Upper lobe of right lung (tissue), 1 donor: ENCODE measurements around the gene FAM117B. TPM values are rescaled to one million over a fixed set of nuclear protein-coding genes. Genes with fewer than 3 reads are reported as not detected.

ENCODE experiments used
- ATAC-seq: fragments of 200-7000 bp; cut with Tn5 transposase; one replicate; pipeline ENCODE4 v1.9.1; 2020; ENCODE audit warnings: mild to moderate bottlenecking, moderate library complexity
- DNase-seq: peaks from one replicate; pipeline ENCODE4 v3.0.0-alpha.2; 2020
- H3K27ac ChIP-seq: fragments of 200-600 bp; one replicate; pipeline ENCODE4 v1.8.0; 2022
- H3K27me3 ChIP-seq: fragments of 200-600 bp; one replicate; pipeline ENCODE4 v1.8.0; 2022; ENCODE audit warnings: mild to moderate bottlenecking
- H3K36me3 ChIP-seq: fragments of 200-600 bp; one replicate; pipeline ENCODE4 v1.8.0; 2022
- H3K4me1 ChIP-seq: fragments of 200-600 bp; one replicate; pipeline ENCODE4 v1.8.0; 2022
- H3K4me3 ChIP-seq: fragments of 200-600 bp; one replicate; pipeline ENCODE4 v1.8.0; 2022; ENCODE audit warnings: mild to moderate bottlenecking
- H3K9me3 ChIP-seq: fragments of 200-600 bp; one replicate; pipeline ENCODE4 v1.8.0; 2022
- intact Hi-C: fragments of 100-400 bp; cut with DNase I; formaldehyde crosslinking; loops from one replicate; pipeline ENCODE4 v1.11.0; 2022
- total RNA-seq: library from RNA; stranded (reverse); fragmentation: NEBNext Ultra II Directional; extraction: Animal tissue kit (Norgen Biotek cat#: 25700); gene quantifications from one replicate; pipeline ENCODE4 v1.2.1, GENCODE V29; 2021
- TF ChIP-seq, protein P1 (sequence below): fragments of 200-600 bp; IDR thresholded peaks from one replicate; pipeline ENCODE4 v1.8.0; 2022; ENCODE audit warnings: antibody characterized with exemption
- donor health status: DM: no; HTN: yes; CAD: no; lungs with severe emphysema.

The FAM117B gene
- total RNA-seq, 1 donor from 2014 or later, result 9.8 TPM

DNA sequence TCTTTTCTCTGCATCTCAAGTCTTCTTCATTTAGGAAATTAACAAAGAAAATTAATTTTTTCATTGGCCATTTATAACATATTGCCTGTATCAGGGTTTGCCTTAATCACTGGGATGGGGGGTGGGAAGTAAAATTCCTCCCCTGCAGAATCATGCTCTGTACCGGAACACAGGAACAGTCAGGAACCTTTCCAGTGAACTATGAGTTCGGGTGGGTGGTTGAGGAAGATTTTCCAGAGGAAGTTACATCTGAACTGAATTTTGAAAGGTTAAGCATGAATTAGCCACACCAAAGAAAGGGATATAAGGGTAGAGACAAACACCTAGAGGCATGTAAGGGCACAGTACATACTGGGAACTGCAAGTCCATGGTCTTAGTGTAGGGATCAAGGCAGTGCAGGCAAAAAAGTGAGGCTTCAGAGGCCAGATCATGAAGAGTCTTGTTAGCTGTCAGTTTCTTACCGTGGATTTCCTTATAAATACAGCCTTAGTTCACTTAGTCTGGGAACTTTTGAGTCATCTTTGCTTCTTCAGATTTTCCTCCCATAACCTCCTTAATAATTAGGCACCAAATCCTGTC is 55.6 kb downstream of the FAM117B start:
- H3K27me3 ChIP-seq, result no peaks in the 10 kb centered on the region
- intact Hi-C loops, result no loop called here
- no peaks in the 10 kb centered on the region for H3K9me3 ChIP-seq
- ATAC-seq, result no peak
- no peaks in the 10 kb centered on the region for H3K4me1 ChIP-seq
- TF ChIP-seq, protein P1, sequence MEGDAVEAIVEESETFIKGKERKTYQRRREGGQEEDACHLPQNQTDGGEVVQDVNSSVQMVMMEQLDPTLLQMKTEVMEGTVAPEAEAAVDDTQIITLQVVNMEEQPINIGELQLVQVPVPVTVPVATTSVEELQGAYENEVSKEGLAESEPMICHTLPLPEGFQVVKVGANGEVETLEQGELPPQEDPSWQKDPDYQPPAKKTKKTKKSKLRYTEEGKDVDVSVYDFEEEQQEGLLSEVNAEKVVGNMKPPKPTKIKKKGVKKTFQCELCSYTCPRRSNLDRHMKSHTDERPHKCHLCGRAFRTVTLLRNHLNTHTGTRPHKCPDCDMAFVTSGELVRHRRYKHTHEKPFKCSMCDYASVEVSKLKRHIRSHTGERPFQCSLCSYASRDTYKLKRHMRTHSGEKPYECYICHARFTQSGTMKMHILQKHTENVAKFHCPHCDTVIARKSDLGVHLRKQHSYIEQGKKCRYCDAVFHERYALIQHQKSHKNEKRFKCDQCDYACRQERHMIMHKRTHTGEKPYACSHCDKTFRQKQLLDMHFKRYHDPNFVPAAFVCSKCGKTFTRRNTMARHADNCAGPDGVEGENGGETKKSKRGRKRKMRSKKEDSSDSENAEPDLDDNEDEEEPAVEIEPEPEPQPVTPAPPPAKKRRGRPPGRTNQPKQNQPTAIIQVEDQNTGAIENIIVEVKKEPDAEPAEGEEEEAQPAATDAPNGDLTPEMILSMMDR, result no peak
- no peak for DNase-seq
- H3K27ac ChIP-seq, result no peak overlapping the region
- no peaks in the 10 kb centered on the region for H3K36me3 ChIP-seq
- no peak overlapping the region for H3K4me3 ChIP-seq

DNA sequence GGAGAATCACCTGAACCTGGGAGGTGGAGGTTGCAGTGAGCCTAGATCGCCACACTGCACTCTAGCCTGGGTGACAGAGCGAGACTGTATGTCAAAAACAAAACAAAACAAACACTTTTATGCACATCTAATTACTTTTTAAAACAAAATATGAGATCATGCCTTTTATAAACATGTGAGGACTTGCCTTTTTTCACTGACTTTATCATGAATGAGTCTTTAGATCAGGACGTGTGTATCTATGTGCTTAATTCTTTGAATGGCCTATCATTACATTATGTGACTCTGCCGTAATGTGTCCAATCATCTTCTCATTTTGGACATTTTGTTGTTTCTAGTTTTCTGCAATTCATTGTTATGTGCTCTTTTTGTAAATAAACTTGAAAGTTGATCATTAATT is 58.7 kb downstream of the FAM117B start:
- no peak for ATAC-seq
- Histone ChIP-seq H3K27me3 (no peaks in the 10 kb centered on the region), H3K4me3 (no peak overlapping the region), H3K9me3 (no peaks in the 10 kb centered on the region), H3K27ac (no peak overlapping the region), H3K36me3 (peaks cover 11% of the 10 kb centered on the region), H3K4me1 (no peaks in the 10 kb centered on the region)
- intact Hi-C loops, result no loop called here
- DNase-seq, result no peak
- TF ChIP-seq, protein P1, result no peak

DNA sequence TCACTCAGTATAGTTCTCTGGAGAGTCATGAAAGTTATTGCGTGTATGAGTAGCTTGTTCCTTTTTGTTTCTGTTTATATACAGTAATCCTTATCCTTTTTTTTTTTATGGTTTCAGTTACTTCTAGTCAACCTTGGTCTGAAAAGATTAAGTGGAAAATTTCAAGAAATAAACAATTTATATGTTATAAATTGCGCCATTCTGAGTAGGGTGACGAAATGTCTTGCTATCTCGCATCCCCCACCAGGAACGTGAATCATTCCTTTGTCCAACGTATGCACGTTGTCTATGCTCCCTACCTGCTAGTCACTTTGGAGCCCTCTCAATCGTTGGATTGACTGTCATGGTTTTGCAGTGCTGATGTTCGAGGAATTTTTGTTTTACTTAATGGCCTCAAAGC is 60.4 kb downstream of the FAM117B start:
- Histone ChIP-seq H3K4me3 (no peak overlapping the region), H3K9me3 (no peaks in the 10 kb centered on the region), H3K27me3 (no peaks in the 10 kb centered on the region), H3K4me1 (no peaks in the 10 kb centered on the region), H3K36me3 (peaks cover 11% of the 10 kb centered on the region), H3K27ac (no peak overlapping the region)
- intact Hi-C loops, result no loop called here
- no peak for ATAC-seq
- no peak for DNase-seq
- TF ChIP-seq, protein P1, result no peak

DNA sequence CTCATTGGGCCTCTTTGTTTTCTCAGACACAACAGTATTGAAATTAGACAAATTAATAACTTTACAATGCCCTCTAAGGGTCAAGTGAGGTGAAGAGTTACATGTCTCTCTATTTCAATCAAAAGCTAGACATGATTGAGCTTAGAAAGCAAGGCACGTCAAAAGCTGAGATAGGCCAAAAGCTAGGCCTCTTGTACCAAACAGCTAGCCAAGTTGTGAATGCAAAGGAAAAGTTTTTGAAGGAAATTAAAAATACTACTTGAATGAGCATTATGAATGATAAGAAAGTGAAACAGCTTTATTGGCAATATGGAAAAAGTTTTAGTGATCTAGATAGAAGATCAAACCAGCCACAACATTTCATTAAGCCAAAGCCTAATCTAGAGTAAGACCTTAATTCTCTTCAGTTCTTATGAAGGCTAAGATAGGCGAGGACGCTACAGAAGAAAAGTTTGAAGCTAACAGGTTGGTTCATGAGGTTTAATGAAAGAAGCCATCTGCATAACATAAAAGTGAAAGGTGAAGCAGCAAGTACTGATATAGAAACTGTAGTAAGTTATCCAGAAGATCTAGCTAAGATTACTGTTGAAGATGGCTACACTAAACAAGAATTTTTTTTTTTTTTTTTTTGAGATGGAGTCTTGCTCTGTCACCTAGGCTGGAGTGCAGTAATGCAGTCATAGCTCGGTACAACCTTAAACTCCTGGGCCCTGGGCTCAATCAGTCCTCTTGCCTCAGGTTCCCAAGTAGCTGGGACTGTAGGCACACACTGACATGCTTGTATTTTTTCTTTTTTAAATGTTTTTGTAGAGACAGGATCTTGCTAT is 65.5 kb downstream of the FAM117B start:
- Histone ChIP-seq H3K36me3 (peaks cover 11% of the 10 kb centered on the region), H3K27ac (no peak overlapping the region), H3K27me3 (no peaks in the 10 kb centered on the region), H3K4me1 (no peaks in the 10 kb centered on the region), H3K4me3 (no peak overlapping the region), H3K9me3 (no peaks in the 10 kb centered on the region)
- ATAC-seq (no peak), DNase-seq (no peak)
- intact Hi-C loops, result no loop called here
- TF ChIP-seq, protein P1, result no peak

DNA sequence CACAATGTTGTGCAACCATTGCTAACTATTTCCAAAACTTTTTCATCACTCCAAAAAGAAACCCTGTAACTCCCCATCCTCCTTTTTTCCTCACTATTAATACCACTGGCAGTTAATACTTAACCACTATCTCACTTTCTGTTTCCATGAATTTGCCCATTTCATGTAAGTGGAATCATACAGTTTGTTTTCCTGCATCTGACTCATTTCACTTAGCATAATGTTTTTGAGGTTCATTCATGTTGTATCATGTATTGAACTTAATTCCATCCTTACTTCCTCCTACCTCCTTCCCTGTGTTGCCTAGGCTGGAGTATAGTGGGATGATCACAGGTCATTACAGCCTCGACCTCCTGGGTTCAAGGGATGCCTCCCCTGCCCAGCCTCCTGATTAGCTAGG is 68.3 kb downstream of the FAM117B start:
- H3K4me3 ChIP-seq, result no peak overlapping the region
- H3K4me1 ChIP-seq, result no peaks in the 10 kb centered on the region
- TF ChIP-seq, protein P1, result no peak
- H3K27ac ChIP-seq, result no peak overlapping the region
- H3K9me3 ChIP-seq, result no peaks in the 10 kb centered on the region
- intact Hi-C loops, result no loop called here
- no peak for ATAC-seq
- DNase-seq, result no peak
- no peaks in the 10 kb centered on the region for H3K36me3 ChIP-seq
- H3K27me3 ChIP-seq, result no peaks in the 10 kb centered on the region
